ES-I3 (cell line): Measurements from ENCODE around the gene SLC5A5.
A peak's percentile ranks its signal among the peaks of the same experiment; 100 is the strongest.

Source experiments
- H3K36me3 ChIP-seq: 2 replicates; pipeline ENCODE4 v1.6.1; 2013; ENCODE audit warnings: mild to moderate bottlenecking, low read length, control low read depth, moderate library complexity; ENCODE audit not compliant: insufficient read depth
- H3K4me1 ChIP-seq: 2 replicates; pipeline ENCODE4 v1.6.1; 2013; ENCODE audit warnings: mild to moderate bottlenecking, control low read depth, low read length; ENCODE audit not compliant: insufficient read depth
- H3K9ac ChIP-seq: 2 replicates; pipeline ENCODE4 v1.6.1; 2013; ENCODE audit warnings: low read depth, mild to moderate bottlenecking, low read length, moderate library complexity
- H3K9me3 ChIP-seq: 2 replicates; pipeline ENCODE4 v1.6.1; 2013; ENCODE audit warnings: mild to moderate bottlenecking, low read length, moderate library complexity; ENCODE audit not compliant: control insufficient read depth, insufficient read depth

SLC5A5 gene

DNA sequence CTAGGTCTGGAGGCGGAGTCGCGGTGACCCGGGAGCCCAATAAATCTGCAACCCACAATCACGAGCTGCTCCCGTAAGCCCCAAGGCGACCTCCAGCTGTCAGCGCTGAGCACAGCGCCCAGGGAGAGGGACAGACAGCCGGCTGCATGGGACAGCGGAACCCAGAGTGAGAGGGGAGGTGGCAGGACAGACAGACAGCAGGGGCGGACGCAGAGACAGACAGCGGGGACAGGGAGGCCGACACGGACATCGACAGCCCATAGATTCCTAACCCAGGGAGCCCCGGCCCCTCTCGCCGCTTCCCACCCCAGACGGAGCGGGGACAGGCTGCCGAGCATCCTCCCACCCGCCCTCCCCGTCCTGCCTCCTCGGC lies at the start of gene SLC5A5:
TSS of gene SLC5A5 (plus strand) at position 68 of the 373 bp plus-strand sequence. CDS start 375 bp downstream, outside the sequence.
- Histone ChIP-seq H3K4me1 (no peaks in the 10 kb centered on the region), H3K36me3 (no peaks in the 10 kb centered on the region), H3K9me3 (no peaks in the 10 kb centered on the region), H3K9ac (peak within 1 kb of the TSS; percentile 37; the same call in 1 of the 2 replicates)

DNA sequence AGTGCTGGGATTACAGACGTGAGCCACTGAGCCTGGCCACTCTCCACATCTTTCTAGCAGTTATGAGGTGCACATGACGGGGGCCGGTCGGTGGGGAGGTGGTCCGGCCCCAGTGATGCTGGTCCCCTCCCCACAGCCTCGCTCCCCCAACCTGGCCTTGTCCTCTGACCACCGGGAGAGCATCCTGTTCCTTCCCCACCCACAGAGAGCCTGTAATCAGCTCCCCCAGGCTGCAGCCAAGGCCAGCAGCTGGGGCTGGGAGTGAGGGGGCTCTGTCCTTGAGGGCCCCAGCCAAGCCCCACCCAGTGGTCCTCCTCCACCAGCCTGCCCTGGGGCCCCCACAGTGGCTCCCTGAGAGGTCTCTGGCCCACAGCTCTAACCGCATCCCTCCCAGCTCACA lies 47.4 kb upstream of the SLC5A5 start:
- no peak overlapping the region for H3K9ac ChIP-seq
- no peaks in the 10 kb centered on the region for H3K4me1 ChIP-seq
- H3K9me3 ChIP-seq, result no peaks in the 10 kb centered on the region
- H3K36me3 ChIP-seq, result no peaks in the 10 kb centered on the region

DNA sequence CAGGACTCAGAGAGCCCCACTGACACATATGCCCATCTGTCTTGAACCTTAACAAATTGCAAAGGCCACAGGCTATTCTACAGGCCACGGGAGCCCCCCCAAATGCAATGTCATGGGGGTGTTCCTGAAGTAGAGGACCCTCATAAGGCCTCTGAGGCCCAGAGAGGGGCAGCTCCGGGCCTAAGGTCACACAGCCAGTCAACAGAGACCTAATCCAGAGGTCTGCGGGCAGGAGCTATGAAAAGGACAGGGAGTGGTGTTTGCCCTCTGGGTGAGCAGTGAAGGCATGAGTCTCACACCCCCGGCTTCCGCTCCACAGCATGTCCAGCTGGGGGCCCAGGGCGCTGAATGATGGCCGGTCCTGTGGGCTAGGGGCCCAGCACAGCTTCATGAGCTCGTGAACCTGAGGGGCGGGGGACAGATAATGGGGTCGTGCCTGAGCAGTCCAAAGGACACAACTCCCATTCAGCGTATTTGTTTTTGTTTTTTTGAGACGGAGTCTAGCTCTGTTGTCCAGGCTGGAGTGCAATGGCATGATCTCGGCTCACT lies 45.2 kb upstream of the SLC5A5 start:
- Histone ChIP-seq H3K9me3 (no peaks in the 10 kb centered on the region), H3K36me3 (no peaks in the 10 kb centered on the region), H3K4me1 (no peaks in the 10 kb centered on the region), H3K9ac (no peak overlapping the region)

DNA sequence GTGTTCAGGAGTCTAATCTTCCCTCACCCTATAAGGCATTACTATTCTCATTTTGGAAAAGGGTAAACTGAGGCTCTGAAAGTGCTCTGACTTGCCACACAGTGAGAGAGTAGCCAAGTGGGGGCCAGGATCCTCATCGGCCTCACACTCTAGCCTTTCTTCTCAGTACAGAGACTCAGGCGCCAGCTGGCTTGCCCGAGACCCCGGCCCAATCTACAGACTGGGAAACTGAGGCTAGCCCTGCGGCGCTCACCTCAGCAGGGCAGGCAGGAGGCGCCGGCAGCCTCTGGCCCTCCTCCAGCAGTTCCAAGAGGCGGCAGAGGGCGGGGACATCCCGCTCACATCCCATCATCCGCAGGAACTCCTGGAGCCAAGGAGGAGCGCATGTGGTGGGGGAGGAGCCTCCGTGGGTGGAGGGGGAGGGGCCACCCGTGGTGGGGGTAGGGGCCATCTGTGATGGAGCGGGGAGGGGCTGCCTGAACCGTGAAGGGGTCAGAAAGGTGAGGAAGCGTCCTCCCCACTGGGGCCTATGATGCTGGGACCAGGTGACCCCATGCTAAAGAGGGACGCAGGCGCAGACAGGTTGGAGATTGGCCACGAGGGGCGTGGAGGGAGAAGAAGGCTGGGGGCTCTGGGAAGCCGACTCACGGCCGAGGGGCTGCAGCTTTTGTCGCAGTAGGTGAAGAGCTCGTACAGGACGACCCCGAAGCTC lies 41.7 kb upstream of the SLC5A5 start:
- Histone ChIP-seq H3K36me3 (no peaks in the 10 kb centered on the region), H3K9ac (peak overlapping the region; percentile 99), H3K9me3 (no peaks in the 10 kb centered on the region), H3K4me1 (peaks cover 4% of the 10 kb centered on the region; the same call in 1 of the 2 replicates)

DNA sequence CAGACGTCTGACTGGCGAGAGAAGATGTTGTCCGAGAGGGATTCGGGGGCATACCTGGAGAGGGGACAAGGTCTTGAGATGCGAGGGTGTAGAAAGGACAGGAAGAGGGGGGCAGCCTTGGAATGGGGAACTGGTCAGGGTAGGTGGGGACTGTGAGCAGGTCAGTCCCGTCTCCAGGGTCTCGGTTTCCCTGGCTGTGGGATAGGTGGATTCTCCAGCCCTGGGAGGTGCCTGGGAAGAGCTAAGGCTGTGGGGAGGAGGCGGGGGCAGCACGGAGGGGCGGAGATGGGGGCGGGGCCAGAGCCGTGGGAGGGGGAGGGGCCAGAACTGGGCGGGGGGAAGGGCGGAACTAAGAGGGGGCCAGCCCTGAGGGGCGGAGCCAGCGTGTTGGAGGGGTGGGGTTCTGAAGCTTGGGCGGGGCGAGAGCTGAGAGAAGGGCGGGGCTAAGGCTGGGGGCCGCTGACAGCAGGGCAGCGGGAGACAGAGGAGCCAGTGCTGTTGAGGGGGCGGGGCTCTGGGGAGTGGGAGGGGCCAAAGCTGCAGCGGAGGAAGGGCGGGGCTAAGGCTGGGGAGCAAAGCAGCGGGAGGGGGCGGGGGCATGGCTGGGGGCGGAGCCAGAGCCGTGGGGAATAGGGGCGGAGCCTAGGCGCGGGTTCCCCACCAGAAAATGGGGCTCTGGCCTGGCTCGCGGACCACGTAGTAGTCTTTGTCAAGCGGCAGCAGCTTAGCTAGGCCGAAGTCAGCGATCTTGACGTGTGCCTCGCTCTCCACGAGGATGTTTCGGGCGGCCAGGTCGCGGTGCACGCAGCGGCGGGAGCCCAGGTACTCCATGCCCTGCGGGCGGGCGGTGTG lies 41.0 kb upstream of the SLC5A5 start:
- H3K9ac ChIP-seq, result peak overlapping the region; percentile 99
- no peaks in the 10 kb centered on the region for H3K36me3 ChIP-seq
- peaks cover 6% of the 10 kb centered on the region; the same call in 1 of the 2 replicates for H3K4me1 ChIP-seq
- no peaks in the 10 kb centered on the region for H3K9me3 ChIP-seq

DNA sequence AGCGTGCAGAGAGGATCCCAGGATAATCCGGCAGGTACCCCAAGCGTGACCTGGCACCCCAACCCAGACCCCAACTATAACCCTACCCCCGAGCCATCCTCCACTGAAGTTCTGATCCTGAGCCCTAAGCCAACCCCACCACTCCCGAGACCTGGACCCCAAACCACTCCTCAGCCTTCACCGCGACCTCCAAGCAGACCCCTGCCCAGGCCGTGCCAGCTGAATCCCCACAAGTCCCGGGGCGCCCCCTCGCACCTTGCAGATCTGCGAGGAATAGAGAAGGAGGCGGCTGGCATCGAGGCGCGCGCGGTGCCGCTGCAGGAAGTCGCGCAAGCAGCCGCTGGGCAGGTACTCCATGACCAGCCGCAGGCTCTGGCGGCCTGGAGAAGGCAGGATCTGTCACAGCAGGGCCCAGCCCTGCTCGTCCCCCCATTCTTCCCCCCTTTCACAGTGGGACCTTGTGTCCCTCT lies 40.3 kb upstream of the SLC5A5 start:
- H3K9me3 ChIP-seq, result no peaks in the 10 kb centered on the region
- H3K36me3 ChIP-seq, result no peaks in the 10 kb centered on the region
- peaks cover 6% of the 10 kb centered on the region; the same call in 1 of the 2 replicates for H3K4me1 ChIP-seq
- H3K9ac ChIP-seq, result peak overlapping the region; percentile 45; the same call in 1 of the 2 replicates

DNA sequence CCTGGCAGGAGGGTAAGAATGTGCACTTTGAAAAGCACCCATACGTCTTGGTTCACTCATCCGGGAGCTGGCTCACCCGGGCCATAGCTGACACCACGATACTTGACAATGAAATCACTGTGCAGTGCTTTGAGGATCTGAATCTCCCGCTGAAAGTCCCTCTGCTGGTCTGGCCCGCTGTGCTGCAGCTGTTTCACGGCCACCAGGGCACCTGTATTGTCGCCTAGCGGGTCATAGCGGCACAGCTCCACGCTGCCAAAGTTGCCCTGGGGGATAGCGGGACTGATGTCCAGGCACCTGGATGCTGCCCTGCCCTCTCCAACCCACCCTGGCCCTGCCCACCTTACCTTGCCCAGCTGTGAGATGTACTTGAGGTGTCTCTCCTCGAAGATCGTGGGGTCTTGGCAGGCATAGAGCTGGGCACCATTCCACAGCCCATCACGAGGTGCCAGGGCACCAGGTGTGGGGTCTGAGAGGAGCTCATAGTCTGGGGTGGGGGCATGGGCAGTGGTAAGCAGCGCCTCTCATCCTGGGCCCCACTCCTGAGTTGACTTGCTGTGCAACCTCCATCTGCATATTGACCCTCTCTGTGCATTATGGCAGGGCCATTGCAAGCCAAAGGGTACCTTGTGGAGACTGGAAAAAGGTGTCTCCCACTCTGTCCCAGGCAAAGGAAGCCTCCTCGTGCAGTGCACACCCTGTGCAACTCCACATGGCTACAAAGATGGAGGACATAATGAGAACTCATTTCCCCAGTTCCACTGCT lies 39.1 kb upstream of the SLC5A5 start:
- Histone ChIP-seq H3K4me1 (peaks cover 6% of the 10 kb centered on the region; the same call in 1 of the 2 replicates), H3K9ac (no peak overlapping the region), H3K36me3 (no peaks in the 10 kb centered on the region), H3K9me3 (no peaks in the 10 kb centered on the region)

DNA sequence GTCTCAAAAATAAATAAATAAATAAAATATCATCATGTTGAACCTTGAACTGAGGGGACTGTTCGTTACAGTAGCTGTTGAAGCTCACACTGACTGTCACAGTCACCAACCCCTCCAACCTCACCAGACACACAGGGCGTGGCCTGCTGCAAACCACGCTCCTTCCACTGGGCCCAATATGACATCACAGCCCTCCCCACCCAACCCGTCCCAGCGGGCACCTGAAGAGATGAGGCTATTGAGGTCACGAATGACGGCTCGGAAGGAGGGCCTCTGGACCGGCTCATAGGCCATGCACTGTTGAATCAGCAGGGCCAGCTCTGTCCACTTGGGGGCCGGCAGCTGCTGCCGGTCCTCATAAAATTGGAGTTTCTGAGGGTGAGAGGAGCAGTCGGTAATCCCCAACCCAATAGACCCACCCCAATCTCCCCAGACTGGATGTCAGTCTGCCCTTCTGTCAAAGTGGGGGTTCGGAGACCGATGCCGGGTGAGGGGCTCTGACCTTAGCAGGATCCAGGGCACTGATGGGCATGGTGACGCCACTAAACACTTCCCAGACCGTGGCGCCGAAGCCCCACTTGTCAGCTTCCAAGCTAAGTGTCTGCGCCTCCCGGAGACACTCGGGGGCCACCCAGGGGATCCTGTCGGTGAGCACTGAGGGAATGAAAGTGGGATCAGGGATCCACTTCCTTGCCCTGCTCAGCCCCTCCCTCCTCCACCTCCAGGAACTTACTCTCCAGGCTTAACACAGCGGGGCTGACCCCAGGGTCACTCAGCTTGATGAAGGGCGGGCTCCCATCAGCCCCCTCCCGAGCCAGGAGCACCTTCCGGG lies 37.2 kb upstream of the SLC5A5 start:
- Histone ChIP-seq H3K9me3 (no peaks in the 10 kb centered on the region), H3K9ac (no peak overlapping the region), H3K36me3 (no peaks in the 10 kb centered on the region), H3K4me1 (peaks cover 6% of the 10 kb centered on the region; the same call in 1 of the 2 replicates)

DNA sequence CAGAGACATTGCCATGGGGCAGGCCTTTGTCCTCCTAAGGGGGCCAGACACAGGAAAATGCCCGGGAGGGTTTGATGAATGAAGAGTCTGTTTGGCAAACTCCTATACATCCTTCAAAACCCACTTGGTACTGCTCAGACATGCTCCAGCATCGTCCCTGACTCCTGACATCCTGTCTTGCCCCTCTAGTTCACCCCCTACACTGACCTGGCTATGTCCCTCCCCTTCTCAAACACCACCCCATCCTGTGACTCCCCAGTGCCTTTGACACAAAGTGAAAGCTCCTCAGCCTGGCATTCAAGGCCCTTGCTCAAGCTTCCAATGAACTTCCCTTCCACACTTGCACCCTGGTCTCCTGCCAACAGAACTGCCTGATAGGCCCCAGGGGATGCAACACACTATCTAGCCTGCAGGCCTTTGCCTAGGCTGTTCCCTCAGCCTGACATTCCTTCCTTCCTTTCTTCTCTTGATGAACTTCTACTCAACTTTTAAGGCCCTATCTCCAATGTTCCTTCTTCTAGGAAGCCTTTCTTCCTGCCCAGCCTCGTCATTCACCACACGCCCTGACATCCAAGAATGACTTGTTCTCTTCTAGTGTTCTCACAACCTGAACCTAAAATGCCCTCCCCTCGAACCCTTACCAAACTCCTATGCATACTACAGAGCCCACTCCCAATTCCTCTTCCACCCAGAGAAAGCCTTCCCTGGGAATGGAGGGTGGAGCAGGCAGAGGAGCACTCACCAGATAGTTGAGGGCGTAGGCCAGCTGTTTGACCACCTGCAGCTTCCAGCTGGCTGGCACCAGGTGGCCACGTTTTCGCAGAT lies 36.4 kb upstream of the SLC5A5 start:
- H3K36me3 ChIP-seq, result no peaks in the 10 kb centered on the region
- H3K4me1 ChIP-seq, result peaks cover 6% of the 10 kb centered on the region; the same call in 1 of the 2 replicates
- no peak overlapping the region for H3K9ac ChIP-seq

DNA sequence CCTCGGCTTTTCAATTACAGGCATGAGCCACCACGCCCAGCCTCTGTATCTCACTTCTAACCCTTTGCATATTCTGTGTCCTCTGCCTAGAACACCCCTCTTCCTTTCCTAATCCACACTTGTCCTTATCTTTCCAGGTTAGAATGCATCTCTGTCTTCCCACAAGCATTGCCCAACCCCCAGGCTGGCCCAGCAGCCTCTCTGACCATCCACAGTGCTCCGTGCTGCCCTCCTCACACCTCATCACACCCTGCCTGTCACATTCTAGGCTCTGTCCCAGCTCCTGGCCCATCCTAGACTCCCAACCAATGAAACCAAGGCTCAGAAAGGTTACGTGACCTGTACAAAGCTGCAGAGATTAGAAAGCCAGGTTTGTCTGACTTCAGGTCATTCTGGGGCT lies 35.2 kb upstream of the SLC5A5 start:
- Histone ChIP-seq H3K4me1 (peaks cover 6% of the 10 kb centered on the region; the same call in 1 of the 2 replicates), H3K36me3 (no peaks in the 10 kb centered on the region), H3K9me3 (no peaks in the 10 kb centered on the region), H3K9ac (no peak overlapping the region)

More for the DNA sequence above, 36.4 kb upstream of the SLC5A5 start:
- no peaks in the 10 kb centered on the region for H3K9me3 ChIP-seq

DNA sequence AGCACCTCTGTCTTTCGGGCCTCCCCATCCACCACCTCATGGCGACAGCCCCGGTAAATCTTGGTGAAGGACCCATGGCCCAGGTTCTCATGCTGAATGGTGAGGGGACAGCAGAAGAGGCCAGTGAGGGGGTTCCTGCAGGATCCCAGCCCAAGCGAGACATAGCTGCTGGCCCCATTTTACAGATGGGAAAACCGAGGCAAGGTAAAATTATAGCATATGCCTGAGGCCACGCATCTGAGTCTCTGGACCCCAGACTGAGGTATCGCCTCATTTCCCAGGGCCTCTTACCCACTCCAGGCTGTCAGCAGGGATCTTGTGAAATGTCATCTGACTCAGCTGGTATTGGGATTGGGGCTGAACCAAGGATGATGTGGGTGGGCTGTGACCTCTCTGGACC lies 33.8 kb upstream of the SLC5A5 start:
- Histone ChIP-seq H3K4me1 (peaks cover 6% of the 10 kb centered on the region; the same call in 1 of the 2 replicates), H3K9ac (no peak overlapping the region), H3K9me3 (no peaks in the 10 kb centered on the region), H3K36me3 (no peaks in the 10 kb centered on the region)

DNA sequence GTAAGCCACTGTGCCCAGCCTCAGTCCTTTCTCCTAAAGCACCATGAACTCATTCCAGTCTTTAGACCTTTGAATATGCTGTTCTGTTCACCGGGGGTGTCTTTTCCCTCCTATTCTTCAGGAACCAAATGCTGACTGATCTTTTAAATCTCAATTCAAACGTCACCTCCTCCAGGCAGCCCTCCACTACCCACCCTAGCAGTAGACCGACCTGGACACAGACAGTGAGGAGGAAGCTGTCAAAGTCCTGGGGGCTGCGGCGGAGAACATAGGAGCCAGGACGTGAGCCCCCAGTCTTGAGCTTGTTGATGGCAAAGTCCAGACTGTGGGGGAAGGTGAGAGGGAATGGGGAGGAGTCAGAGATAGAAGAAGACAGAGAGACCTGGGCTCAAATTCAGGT lies 31.7 kb upstream of the SLC5A5 start:
- Histone ChIP-seq H3K9me3 (no peaks in the 10 kb centered on the region), H3K4me1 (peaks cover 3% of the 10 kb centered on the region; the same call in 1 of the 2 replicates), H3K9ac (no peak overlapping the region), H3K36me3 (no peaks in the 10 kb centered on the region)
